Endometrial microvascular endothelial cells (primary cell): ENCODE measurements around the gene ANKUB1. TPM values are rescaled to one million over a fixed set of nuclear protein-coding genes. Genes with fewer than 3 reads are reported as not detected.

Source experiments
- in situ Hi-C: cut with HindIII; loops from 2 replicates; pipeline ENCODE4 v1.10.0; 2017; ENCODE audit warnings: low sequenced_read_pairs, low pct_unique_long_range_greater_than_20kb; ENCODE audit errors: inconsistent ontology term
- total RNA-seq: library from RNA; depleted of rRNA; stranded (reverse); fragments of >200 nt; gene quantifications from one replicate; pipeline ENCODE4 v1.2.3, GENCODE V29; 2015; ENCODE audit errors: inconsistent ontology term

The ANKUB1 gene
- total RNA-seq, 1 donor from 2014 or later: not detected

DNA sequence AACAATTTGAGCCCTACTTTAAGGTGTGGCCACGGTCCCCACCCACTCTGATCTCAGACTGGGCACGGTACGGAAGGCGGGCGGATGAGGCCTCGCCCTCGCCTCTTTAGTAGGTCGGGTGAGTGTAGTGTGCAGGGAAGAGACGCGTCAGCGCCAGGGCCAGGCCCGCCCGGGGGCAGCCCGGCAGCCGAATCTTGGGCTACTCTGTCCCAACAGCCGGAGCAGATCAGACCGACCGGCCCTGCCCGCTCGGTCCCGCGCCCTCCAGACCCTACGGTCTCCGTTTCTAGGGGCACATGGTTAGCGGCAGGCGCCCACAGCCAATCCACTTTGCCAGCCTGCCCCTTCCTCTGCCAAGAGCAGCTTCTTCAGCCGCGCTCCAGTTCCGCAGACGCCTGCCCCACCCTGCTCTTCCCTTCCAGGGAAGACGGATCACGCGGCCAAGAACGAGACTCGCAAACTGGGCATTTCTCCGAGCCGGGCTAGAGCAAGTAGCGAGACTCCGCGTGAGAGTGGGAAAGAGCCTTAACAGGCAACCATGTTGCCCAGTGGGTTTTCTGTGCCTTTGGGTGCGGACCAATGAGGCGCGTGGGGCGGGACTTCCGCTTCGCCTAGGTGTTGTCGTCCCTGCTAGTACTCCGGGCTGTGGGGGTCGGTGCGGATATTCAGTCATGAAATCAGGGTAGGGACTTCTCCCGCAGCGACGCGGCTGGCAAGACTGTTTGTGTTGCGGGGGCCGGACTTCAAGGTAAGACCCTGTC, 20.4 kb upstream of the ANKUB1 start, which contains the start of gene RNF13:
TSS of gene RNF13 (plus strand) at position 610 of the 761 bp plus-strand sequence. CDS start 32,812 bp downstream, outside the sequence.
- in situ Hi-C loops: no loop called here

GRCh38 chr3:149812165-149812605, 19.8 kb upstream of the ANKUB1 start:
- in situ Hi-C loops: no loop called here

GRCh38 chr3:149810846-149811245, 18.5 kb upstream of the ANKUB1 start:
- in situ Hi-C loops: no loop called here

- in situ Hi-C loops: no loop called here
Observed at GRCh38 chr3:149809699-149810098, 17.3 kb upstream of the ANKUB1 start.

DNA sequence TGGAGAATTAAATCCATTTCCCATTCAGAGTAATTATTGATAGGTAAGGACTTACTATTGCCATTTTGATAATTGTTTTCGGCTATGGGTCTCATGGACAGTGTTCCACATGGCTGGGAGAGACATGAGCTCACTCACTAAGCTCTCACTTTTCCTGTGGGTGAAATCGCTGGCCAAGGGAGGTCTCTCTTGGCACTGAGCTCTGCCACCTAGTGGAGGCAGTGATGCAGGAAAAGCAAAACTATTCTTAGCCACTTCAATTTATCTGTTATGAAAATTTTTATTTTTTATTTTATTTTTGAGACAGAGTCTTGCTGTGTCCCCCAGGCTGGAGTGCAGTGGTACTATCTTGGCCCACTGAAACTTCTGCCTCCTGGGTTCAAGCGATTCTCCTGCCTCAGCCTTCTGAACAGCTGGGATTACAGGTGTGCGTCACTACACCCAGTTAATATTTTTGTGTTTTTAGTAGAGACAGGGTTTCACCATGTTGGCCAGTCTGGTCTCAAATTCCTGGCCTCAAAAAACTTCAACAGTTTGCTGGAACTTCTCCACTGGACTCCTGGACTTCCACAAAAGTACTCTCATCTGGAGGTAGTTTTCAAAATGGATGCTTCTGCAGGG, 16.0 kb upstream of the ANKUB1 start:
- in situ Hi-C loops: no loop called here

DNA sequence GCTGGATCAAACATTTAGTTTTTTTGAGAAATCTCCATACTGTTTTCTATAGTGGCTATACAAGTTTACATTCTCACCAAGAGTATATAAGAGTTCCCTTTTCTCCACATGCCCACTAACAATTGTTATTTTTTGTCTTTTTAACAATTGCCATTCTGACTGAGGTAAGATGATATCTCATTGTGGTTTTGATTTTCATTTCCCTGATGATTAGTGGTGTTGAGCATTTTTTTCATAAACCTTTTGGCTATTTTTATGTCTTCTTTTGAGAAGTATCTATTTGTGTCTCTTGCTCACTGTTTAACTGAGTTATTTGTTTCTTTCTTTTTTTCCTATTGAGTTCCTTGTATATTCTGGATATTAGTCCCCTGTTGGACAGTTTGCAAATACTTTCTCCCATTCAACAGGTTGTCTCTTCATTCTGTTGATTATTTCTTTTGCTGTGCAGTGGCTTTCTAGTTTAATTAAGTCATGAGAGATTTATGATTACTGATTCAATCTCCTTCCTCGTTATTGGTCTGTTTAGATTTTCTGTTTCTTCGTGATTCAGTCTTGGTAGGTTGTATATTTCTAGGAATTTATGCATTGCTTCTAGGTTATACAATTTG, 13.9 kb upstream of the ANKUB1 start:
- in situ Hi-C loops: no loop called here

- in situ Hi-C loops: no loop called here
Observed at GRCh38 chr3:149801639-149802038, 9.3 kb upstream of the ANKUB1 start.

GRCh38 chr3:149801195-149801594, 8.8 kb upstream of the ANKUB1 start:
- in situ Hi-C loops: no loop called here

- in situ Hi-C loops: no loop called here
Observed at GRCh38 chr3:149800693-149801092, 8.3 kb upstream of the ANKUB1 start.

DNA sequence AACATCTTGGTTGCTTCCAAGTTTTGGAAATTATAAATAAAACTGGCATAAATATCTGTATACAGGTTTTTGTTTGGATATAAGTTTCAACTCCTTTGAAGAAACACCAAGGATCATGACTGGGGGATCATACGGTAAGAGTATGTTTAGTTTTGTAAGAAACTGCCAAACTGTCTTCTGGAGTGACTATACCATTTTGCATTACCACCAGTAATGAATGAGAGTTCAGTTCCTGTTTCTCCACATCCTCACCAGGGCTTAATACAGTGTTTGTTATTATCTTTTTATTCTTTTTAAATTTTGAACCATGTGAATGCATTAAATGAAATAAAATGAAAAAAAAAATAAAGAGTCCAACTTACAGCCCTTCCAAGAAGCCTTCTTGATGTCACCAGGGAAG, 3.7 kb upstream of the ANKUB1 start:
- in situ Hi-C loops: no loop called here

DNA sequence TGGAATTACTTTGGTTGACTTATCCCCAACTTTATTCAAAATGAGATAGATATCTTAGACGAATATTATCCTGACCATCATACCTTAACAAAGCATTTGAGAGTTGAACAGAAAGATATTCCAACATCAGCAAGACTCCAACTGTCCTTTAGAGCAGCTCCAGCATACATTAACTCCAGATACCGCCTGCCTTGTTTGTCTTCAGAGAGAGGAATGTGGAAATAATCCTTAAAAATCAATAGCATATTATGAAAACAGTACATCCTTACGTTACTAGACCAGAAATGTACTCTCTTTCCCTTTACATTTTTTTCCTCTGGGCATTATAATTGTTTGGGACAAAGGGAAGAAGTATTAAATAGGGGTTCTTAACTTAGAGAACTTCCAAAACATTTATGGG, 1.7 kb downstream of the ANKUB1 start:
- in situ Hi-C loops: no loop called here

DNA sequence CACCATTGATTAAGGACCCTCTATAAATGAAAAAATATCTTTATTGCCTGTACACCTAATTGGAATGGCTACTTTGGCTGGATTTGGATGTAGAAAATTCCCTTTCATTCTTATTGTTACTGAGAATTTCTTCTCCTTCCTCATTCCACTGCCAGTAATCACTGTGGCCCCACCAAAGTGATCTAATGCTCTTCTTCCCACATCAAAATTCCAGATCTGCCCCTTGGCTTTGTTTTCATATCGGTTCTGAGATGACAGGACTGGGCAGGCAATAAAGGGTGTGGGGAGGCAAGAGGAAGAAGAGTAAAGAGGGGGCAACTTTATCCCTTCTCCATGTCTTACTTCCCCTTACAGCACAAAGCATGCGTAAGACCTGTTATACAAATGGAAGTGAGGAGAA, 2.1 kb downstream of the ANKUB1 start:
- in situ Hi-C loops: no loop called here

- in situ Hi-C loops: no loop called here
Observed at GRCh38 chr3:149784064-149784704, 8.2 kb downstream of the ANKUB1 start.

DNA sequence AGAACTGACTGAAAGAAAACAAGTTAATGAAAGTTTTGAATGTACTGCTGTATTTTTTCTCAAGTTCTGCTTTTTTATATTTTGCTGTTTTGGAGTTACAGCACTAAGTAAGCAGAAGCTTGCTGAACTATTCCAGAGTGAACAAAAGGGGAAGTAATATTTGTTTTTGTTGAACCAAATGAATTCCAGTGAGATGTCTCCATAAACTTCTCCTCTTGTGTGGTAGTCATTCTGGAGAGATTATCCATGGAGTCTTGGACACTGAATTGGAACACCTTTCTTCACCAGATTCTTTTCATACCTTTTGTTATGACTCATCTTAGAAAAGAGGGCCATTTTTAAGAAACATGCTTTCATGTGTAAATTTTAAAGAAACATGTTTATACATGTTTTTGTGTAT, 8.8 kb downstream of the ANKUB1 start:
- in situ Hi-C loops: no loop called here

- in situ Hi-C loops: no loop called here
Observed at GRCh38 chr3:149781741-149782140, 10.6 kb downstream of the ANKUB1 start.

DNA sequence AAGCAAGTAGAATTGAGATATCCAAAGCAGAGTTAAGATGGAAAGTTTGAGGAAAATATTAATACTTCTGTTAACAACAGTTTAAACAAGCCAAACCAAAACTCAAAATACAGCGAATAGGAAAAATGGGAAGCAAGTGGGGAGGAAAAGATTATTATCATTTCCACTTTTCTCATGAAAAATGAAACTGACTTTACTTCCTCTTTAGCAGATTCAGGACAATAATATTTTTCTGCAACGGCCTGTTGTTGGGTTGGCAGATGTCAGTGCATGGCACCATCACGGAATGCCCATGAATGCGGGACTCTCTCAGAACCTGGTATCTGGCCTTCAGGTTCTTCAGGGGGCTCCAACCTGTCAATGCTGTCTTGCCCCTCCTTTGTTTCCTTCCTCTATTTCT, 11.1 kb downstream of the ANKUB1 start:
- in situ Hi-C loops: no loop called here

GRCh38 chr3:149777414-149778214, 14.7 kb downstream of the ANKUB1 start:
- in situ Hi-C loops: no loop called here

GRCh38 chr3:149776170-149776569, 16.2 kb downstream of the ANKUB1 start:
- in situ Hi-C loops: no loop called here

DNA sequence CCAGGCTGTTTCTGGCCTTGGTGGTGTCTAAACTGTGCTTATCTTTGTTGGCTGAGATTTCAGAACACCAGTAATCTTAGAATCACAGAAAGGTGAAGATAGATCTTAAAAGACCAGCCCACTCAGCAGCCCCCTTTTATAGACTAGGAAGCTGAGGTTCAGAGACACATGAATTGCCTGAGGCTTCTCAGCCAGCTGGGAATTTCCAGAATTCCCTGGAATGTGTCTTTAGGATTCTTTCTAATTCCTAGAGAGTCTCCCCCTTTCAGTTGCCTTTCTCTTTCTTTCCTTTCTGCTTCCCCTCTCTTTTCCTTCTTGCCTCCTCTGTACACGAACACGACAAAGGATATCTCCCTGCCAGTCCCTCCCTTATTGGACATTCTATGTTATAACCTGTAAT, 19.5 kb downstream of the ANKUB1 start:
- in situ Hi-C loops: no loop called here
